Duodenal mucosa (tissue), 2 donors: ENCODE data around the gene ONECUT1.

Experiments used
- H3K27ac ChIP-seq: one replicate; pipeline ENCODE4 v1.7.0; 2013; ENCODE audit warnings: low read depth, low read length
- H3K27me3 ChIP-seq, 2 donors: one replicate each; pipeline ENCODE4 v1.7.0; 2013; ENCODE audit warnings: low read length in 2 of 2, control low read depth in 1 of 2; ENCODE audit not compliant: insufficient read depth in 2 of 2, control insufficient read depth in 1 of 2
- H3K36me3 ChIP-seq, 2 donors: one replicate each; pipeline ENCODE4 v1.7.0; 2013; ENCODE audit warnings: low read length in 2 of 2, control low read depth in 1 of 2; ENCODE audit not compliant: insufficient read depth in 2 of 2, control insufficient read depth in 1 of 2
- H3K4me1 ChIP-seq, 2 donors: one replicate each; pipeline ENCODE4 v1.7.0; 2013; ENCODE audit warnings: low read length in 2 of 2, control low read depth in 1 of 2; ENCODE audit not compliant: insufficient read depth in 2 of 2, control insufficient read depth in 1 of 2
- H3K4me3 ChIP-seq, 2 donors: one replicate each; pipeline ENCODE4 v1.7.0; 2013; ENCODE audit warnings: low read length in 2 of 2, low read depth in 1 of 2
- H3K9ac ChIP-seq, 2 donors: one replicate each; pipeline ENCODE4 v1.7.0; 2013; ENCODE audit warnings: low read length in 2 of 2, low read depth in 1 of 2
- H3K9me3 ChIP-seq, 2 donors: one replicate each; pipeline ENCODE4 v1.7.0; 2013; ENCODE audit warnings: low read length in 2 of 2, control low read depth in 1 of 2; ENCODE audit not compliant: control insufficient read depth in 1 of 2

Gene ONECUT1

GRCh38 chr15:52796753-52797520 is 6.8 kb upstream of the ONECUT1 start:
- no peak overlapping the region for H3K9ac ChIP-seq
- H3K27ac ChIP-seq = no peak overlapping the region
- H3K4me3 ChIP-seq = no peak overlapping the region
- H3K4me1 ChIP-seq = peaks cover 0 to 8% of the 10 kb centered on the region in 2 donors
- H3K27me3 ChIP-seq = peaks cover 54 to 86% of the 10 kb centered on the region in 2 donors
- H3K36me3 ChIP-seq = no peaks in the 10 kb centered on the region
- H3K9me3 ChIP-seq = no peaks in the 10 kb centered on the region

- H3K27me3 ChIP-seq = peaks cover 47 to 85% of the 10 kb centered on the region in 2 donors
- no peak overlapping the region for H3K9ac ChIP-seq
- H3K27ac ChIP-seq = no peak overlapping the region
- no peak overlapping the region for H3K4me3 ChIP-seq
- H3K4me1 ChIP-seq = peaks cover 0 to 8% of the 10 kb centered on the region in 2 donors
- H3K9me3 ChIP-seq = no peaks in the 10 kb centered on the region
- H3K36me3 ChIP-seq = no peaks in the 10 kb centered on the region
Measured at GRCh38 chr15:52796228-52796521, 6.0 kb upstream of the ONECUT1 start.

GRCh38 chr15:52795464-52796227 is 5.5 kb upstream of the ONECUT1 start:
- Histone ChIP-seq H3K36me3 (no peaks in the 10 kb centered on the region), H3K27me3 (peaks cover 47 to 85% of the 10 kb centered on the region in 2 donors), H3K4me3 (no peak overlapping the region), H3K4me1 (peaks cover 0 to 8% of the 10 kb centered on the region in 2 donors), H3K9ac (no peak overlapping the region), H3K27ac (no peak overlapping the region), H3K9me3 (no peaks in the 10 kb centered on the region)

GRCh38 chr15:52794665-52795463 is 4.7 kb upstream of the ONECUT1 start:
- no peaks in the 10 kb centered on the region for H3K9me3 ChIP-seq
- no peak overlapping the region for H3K27ac ChIP-seq
- H3K27me3 ChIP-seq = peaks cover 40 to 81% of the 10 kb centered on the region in 2 donors

GRCh38 chr15:52791776-52792175 is 1.6 kb upstream of the ONECUT1 start:
- H3K36me3 ChIP-seq = no peaks in the 10 kb centered on the region
- H3K27me3 ChIP-seq = peaks cover 51 to 82% of the 10 kb centered on the region in 2 donors
- H3K9ac ChIP-seq = no peak overlapping the region
- H3K4me3 ChIP-seq = no peak overlapping the region
- H3K27ac ChIP-seq = no peak overlapping the region
- no peaks in the 10 kb centered on the region for H3K9me3 ChIP-seq
- peaks cover 0 to 16% of the 10 kb centered on the region in 2 donors for H3K4me1 ChIP-seq

More at GRCh38 chr15:52794665-52795463, 4.7 kb upstream of the ONECUT1 start:
- Histone ChIP-seq H3K4me3 (no peak overlapping the region), H3K36me3 (no peaks in the 10 kb centered on the region), H3K4me1 (peaks cover 0 to 8% of the 10 kb centered on the region in 2 donors), H3K9ac (no peak overlapping the region)

GRCh38 chr15:52790941-52791751 is 1.0 kb upstream of the ONECUT1 start:
- no peak overlapping the region for H3K27ac ChIP-seq
- H3K36me3 ChIP-seq = no peaks in the 10 kb centered on the region
- no peak overlapping the region for H3K9ac ChIP-seq
- peaks cover 0 to 16% of the 10 kb centered on the region in 2 donors for H3K4me1 ChIP-seq
- no peaks in the 10 kb centered on the region for H3K9me3 ChIP-seq
- H3K4me3 ChIP-seq = peak overlapping the region; percentile 69 to 76
- H3K27me3 ChIP-seq = peaks cover 51 to 82% of the 10 kb centered on the region in 2 donors

GRCh38 chr15:52789601-52790168 is 451 bp downstream of the ONECUT1 start:
- no peaks in the 10 kb centered on the region for H3K36me3 ChIP-seq
- peaks cover 0 to 20% of the 10 kb centered on the region in 2 donors for H3K4me1 ChIP-seq
- no peak overlapping the region for H3K27ac ChIP-seq
- peak overlapping the region; percentile 40 to 76 for H3K4me3 ChIP-seq
- H3K9me3 ChIP-seq = no peaks in the 10 kb centered on the region
- peak overlapping the region in 1 of 2 donors; percentile 18 for H3K9ac ChIP-seq
- H3K27me3 ChIP-seq = peaks cover 55 to 82% of the 10 kb centered on the region in 2 donors

- H3K27ac ChIP-seq = no peak overlapping the region
- no peak overlapping the region for H3K9ac ChIP-seq
- no peaks in the 10 kb centered on the region for H3K36me3 ChIP-seq
- H3K4me3 ChIP-seq = peak overlapping the region; percentile 40 to 76
- peaks cover 56 to 82% of the 10 kb centered on the region in 2 donors for H3K27me3 ChIP-seq
- no peaks in the 10 kb centered on the region for H3K9me3 ChIP-seq
- peaks cover 0 to 24% of the 10 kb centered on the region in 2 donors for H3K4me1 ChIP-seq
Measured at GRCh38 chr15:52789008-52789600, 1.0 kb downstream of the ONECUT1 start.
